NCI-H146 (cell line): Measurements from ENCODE around the gene TLN1.

Experiments used
- DNase-seq: peaks from one replicate; lab custom pipeline; 2025; lab: John Stamatoyannopoulos, UW

TLN1 gene

GRCh38 chr9:35706951-35707350 is 25.0 kb downstream of the TLN1 start:
- DNase-seq: no peak

DNA sequence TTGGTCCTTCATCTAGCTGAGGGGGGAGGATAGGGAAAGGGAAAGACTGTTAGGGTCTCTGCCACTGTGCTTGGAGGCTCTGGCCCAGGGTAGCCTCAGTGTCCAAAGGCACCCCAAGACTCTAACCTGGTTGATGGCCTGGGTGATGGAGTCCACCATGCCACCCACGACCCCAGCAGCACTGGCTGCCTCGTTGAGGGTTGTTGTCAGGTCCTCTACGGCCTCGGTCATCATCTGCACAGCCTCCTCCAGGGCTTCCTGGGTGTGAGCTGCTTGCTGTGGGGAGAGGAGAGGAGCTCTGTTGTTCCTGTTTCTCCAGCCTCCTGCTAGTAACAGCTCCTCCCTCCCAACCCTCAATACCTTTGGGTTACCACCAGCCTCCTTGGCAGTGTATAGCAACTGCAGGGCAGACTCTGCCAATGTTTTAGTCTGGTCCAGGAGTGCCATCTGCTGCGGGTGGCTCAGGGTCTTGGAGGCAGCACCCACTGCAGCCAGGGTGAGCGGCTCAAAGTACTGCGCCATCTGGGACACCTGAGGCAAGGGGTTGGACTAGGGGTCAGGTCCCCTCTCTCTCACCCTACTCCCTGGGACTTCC is 26.1 kb downstream of the TLN1 start:
- DNase-seq: no peak

DNA sequence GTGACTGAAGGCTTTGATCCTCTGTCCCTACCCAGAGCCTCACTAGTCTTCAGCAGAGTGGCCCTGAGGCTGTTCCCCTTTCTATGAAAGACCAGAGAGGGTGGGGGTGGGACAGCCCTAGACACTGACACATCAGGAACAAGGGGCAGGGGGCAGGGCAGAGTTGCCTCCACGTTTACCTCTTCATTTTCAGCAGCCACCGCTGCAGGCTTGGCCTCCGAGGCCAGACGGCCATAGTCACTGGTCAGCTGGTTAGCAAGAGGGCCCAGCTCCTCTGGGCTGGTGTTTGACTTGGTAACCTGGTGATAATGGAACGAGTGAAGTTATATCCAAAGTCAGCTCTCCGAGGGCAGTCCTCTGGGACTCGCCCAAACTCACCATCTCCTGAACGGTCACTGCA is 26.6 kb downstream of the TLN1 start:
- no peak for DNase-seq

- DNase-seq: no peak
These were observed 27.9 kb downstream of the TLN1 start for GRCh38 chr9:35703906-35704672.

DNA sequence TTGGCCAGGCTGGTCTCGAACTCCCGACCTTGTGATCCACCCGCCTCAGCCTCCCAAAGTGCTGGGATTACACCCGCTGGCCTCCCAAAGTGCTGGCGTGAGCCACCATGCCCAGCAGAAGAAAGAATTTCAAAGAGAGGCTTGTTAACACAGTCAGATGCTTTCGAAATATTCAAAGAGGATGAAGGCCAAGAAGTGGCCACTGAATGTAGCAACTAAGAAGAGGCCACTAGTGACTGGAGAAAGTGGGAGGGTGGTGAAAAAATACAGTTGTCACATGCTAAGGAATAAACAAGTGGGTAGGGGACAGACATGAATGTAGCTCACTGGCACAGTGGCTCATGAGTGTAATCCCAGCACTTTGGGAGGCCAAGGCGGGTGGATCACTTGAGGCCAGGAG is 29.3 kb downstream of the TLN1 start:
- no peak for DNase-seq

- no peak for DNase-seq
These were observed 31.1 kb downstream of the TLN1 start for GRCh38 chr9:35700942-35701341.

DNA sequence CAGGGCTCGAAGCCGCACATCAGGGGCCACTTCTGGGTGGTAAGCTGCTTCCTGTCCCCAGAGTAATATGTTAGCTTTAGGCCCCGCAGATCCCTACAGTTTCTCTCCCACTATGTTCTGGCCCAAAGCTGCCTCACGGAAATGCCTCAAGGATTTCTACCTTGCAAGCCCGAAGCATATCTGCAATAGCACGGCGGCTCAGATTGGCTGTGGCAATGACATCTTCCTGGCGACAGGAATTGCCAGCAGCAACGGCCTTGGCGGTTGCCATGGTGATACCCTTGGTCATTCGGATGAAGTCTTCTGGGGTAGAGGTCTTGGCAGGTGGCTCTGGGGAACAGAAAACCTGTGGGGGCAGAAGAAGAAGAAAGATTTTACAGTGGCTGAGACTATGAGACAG is 32.0 kb downstream of the TLN1 start:
- no peak for DNase-seq

DNA sequence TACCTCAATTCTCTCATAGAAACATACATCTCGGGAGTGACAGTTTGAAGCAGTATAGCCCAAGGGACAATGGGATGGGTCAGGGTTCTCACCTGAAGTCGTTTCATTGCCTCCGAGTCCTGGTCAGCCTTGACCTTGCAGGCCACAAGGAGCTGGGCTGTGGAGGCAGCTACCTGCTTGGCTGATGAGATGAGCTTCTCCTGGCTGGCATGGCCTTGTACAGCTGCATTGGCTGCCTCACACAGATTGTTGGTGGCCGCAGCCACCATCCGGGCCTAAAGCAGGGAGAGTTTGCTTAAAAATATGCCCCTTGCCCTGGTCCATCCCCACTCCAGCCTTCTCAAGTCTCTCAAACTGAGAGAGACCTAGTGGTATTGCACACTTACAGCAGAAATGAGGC is 33.8 kb downstream of the TLN1 start:
- DNase-seq: no peak

GRCh38 chr9:35697486-35697885 is 34.5 kb downstream of the TLN1 start:
- DNase-seq: no peak

- DNase-seq: peak; percentile 57
These were observed 35.3 kb downstream of the TLN1 start for GRCh38 chr9:35696520-35697215.

GRCh38 chr9:35695943-35696401 is 36.0 kb downstream of the TLN1 start:
- no peak for DNase-seq

DNA sequence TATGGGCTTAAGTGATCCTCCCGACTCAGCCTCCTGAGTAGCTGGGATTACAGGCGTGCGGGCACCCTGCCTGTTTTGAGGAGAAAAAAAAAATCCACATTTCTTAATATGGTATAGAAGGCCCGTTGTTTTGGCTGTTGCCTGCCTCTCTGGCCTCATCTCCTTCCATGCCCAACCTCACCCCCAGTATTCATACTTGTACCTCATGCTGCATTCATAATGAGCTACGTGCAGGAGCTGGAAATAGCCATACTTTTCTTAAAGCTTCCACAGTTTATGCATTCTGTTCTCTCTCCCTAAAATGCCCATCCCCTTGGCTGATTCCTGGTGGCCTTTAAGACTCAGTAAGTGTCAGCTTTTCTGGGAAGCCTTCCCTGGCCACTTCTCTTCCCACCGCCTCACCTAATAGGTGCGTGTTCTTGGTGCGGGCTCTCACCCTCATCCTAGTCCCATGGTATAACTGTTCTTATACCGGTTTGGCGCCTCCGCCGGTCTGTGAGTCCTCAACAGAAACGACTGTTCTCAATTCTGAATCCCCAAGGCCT is 40.2 kb downstream of the TLN1 start:
- DNase-seq: no peak

GRCh38 chr9:35691334-35691650 is 40.7 kb downstream of the TLN1 start:
- DNase-seq: no peak

GRCh38 chr9:35690614-35691333 is 41.2 kb downstream of the TLN1 start:
- peak; percentile 68 for DNase-seq

DNA sequence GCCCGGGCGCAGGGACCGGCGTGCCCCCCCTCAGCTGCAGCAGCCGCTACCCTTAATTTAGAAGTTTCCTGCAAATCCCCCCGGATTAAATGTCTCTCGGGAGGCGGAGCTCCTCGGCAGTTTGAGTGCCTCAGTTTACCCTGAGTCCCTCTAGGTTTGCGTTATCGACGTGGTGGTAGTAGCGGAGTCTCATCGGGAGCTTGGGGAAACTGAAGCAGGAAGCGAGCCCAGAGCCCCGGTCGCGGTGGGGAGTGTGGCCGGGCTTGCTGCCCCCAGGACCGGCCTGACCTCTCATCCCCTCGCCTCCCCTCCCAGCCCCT is 41.7 kb downstream of the TLN1 start:
- peak; percentile 52 for DNase-seq

DNA sequence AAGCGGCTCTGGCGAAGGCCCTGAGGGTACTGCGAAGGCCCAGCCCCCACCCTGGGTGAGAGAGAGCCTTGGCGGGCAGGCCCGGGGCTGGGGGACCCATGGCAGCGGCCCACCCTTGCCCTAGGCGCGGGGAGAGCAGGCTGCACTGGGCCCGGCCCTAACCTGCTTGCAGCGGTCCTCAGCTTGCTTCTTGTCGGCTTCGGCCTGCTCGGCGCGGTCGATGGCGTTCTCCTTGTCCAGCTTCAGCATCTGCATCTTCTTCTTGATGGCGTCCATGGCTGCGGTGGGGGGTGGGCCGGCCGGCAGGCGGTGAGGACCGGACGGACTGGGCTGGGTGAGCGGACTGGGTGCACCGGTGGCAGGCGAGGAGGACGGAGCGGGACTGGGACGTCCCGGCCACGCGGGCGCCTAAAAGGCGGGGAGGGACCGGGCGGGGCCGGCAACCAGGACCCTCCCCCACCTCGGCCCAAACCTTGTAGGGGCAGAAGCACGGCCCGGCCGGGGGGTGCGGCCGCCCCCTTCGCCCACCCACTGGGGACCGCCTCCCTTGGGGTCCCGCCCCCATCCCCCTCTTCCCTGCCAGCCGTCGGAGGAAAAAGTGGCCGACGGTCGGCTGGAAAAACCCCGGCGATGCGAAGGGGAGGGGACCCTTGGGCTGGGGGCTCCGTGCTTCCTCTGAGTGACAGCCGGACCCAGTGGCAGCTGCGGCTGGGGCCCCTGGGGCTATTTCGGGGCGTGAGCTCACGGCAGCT is 42.3 kb downstream of the TLN1 start, which contains the start of gene TPM2:
TPM2 (minus strand) TSS at position 384 of the 752 bp plus-strand sequence; CDS start at position 276, 108 bp downstream.
- DNase-seq: peak; percentile 50

DNA sequence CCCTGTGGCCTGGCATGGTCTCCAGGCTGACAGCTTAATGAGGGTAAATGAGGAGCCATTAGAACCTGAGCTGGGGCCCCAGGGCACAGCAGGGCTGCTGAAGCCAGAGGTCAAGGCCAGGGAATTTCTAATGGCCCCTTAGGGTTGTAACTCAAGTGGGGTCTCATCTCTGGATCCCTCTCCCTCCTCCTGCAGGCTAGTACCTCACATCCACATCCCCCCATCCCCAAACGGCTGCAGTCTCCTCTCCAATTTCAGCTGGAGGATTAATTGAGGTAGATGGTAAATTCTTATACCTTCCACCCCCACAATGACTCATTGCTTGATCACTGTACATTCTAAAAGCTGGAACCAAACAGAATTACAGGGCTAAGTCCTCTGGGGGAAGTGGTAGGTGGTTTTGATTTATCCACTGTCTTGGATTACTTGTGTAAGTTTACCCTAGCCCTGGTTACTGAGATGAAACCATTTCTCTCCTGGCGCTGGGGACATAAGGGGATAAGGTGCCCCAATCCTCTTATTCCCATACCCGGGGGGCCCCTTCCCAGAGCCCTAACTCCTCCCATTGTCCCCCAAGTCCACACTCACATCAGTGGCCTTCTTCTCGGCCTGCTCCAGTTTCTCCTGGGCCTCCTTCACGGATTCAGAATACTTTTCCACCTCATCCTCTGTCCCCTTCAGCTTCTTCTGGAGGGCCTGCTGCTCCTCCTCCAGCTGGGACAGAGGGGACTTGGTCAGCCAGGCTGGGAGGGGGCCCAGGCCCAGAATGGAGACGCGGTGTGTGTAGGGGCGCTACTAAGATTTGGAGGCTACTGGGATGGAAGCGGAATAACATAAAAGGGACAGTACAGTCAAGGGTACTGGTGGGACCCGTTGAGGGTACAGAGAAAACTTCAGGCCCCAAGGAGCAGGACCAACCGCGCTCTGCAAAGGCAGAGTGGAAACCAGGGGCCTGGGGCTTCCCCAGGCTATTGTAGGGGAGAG is 43.1 kb downstream of the TLN1 start:
- DNase-seq: no peak

DNA sequence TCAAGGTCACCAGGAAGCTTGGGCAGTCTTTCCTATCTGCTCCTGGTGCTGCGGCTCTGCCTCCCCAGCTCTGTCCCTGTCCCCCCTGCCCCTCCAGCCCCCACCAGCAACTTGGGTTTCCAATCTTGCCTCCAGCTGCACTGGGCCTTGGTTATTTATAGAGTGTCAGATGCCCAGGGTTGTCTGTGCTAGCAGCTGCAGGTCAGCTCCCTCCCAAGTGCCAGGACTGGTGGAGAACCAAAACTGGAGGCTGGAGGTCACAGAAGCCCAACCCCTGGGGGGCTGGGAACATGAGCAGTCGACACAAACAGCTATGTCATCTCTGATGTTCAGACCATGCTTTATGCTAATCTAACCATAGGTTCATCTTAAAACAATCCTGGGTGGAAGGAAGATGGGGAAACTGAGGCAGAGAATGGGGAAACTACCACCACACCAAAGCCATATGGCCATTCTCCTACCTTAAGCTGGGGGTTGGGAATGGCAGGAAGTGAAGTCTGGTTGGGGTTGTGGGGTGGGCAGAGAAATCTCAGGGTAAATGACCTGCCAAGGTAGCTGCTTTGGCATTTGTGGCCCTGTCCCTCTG is 43.9 kb downstream of the TLN1 start:
- no peak for DNase-seq

- DNase-seq: no peak
These were observed 44.7 kb downstream of the TLN1 start for GRCh38 chr9:35687306-35687705.
